ENCODE data around the gene ALAD.
A peak's percentile ranks its signal among the peaks of the same experiment; 100 is the strongest.

ALAD gene

DNA sequence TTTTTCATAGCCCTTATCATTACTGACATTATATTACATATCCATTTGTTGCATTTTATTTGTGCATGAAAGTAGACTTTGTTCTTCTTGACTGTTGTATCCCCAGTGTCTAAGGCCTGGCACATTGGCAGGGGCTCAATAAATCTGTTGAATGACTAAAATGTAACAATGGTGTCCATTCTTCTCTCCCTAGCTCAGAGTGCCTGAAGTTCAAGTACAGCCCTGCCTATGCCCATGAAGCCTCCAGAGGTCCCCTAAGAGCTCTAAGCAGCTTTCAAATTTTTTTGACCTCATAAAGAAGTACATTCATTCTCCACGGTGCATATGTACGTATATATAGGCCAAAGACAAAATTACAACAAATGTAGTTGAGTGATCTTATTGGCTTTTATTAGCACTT is 55.9 kb downstream of the ALAD start:
- H3K4me3 ChIP-seq (replicated peaks in 1 of 2; ENCODE audit: low read depth in 2 of 2, low read length in 2 of 2) = no peak overlapping the region
- TF ChIP-seq, protein P1, sequence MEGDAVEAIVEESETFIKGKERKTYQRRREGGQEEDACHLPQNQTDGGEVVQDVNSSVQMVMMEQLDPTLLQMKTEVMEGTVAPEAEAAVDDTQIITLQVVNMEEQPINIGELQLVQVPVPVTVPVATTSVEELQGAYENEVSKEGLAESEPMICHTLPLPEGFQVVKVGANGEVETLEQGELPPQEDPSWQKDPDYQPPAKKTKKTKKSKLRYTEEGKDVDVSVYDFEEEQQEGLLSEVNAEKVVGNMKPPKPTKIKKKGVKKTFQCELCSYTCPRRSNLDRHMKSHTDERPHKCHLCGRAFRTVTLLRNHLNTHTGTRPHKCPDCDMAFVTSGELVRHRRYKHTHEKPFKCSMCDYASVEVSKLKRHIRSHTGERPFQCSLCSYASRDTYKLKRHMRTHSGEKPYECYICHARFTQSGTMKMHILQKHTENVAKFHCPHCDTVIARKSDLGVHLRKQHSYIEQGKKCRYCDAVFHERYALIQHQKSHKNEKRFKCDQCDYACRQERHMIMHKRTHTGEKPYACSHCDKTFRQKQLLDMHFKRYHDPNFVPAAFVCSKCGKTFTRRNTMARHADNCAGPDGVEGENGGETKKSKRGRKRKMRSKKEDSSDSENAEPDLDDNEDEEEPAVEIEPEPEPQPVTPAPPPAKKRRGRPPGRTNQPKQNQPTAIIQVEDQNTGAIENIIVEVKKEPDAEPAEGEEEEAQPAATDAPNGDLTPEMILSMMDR (IDR thresholded peaks at IDR 0.05; ENCODE audit: low read depth, low read length) = no peak
- DNase-seq (ENCODE audit: low read depth in 2 of 2) = no peak

DNA sequence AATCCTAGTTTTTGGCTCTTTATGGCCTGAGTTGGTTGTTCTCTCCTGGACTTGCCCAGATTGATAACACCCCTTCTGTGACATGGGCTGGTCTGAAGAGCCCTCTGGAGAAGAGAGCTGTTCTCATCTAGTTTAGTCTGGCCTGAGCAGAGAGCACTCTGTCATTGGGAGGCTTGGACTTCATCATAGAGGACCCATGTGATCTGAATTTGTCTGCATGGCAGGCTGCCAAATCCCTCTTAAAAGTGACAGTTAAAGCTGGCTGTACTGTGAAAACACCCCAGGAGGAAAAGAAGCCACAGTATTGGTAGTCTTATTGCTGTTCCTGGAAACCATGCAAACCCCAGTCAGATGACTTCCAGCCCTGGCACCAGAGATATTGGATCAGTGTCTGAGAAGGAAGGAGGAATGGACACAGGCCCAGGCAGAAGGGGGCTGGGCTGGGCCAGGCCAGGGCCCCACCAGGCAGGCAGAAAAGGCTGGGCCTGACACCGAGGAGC is 57.3 kb downstream of the ALAD start:
- H3K4me3 ChIP-seq (replicated peaks in 1 of 2; ENCODE audit: low read depth in 2 of 2, low read length in 2 of 2) = no peak overlapping the region
- TF ChIP-seq, protein P1 (IDR thresholded peaks at IDR 0.05; ENCODE audit: low read depth, low read length) = no peak
- peak; percentile 25 to 94 for DNase-seq (ENCODE audit: low read depth in 2 of 2)

DNA sequence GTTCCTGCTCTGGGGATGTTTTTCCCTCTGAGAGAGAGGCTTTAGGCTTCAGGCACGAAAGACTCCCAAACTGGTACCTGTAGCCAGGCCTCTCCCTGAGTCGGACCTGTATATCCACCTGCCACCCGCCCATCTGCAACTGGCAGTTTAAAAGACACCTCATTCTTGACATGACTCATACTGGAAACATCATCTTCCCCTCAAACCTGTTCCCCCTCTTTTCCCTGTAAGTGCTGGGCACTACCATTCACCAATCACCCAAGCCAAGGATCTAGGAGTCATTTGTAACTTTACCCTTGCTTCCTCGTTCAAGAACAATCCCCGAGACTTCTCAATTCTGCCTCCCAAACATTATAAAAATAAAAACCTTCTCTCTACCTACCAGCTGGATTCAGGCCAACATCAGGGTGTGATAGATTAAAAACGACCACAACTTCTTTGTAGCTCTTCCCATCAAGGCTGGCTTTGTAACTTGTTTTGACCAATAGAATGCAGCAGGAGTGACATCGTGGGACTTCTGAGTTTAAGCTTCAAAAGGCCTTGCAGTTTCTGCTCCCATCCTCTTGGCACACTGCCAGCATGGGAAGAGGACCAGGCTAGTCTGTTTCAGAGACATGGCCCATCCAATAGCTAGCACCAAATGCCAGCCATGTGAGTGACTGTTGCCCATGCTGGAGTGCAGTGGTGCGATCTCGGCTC is 59.2 kb downstream of the ALAD start:
- TF ChIP-seq, protein P1 (IDR thresholded peaks at IDR 0.05; ENCODE audit: low read depth, low read length) = no peak
- H3K4me3 ChIP-seq (replicated peaks in 1 of 2; ENCODE audit: low read depth in 2 of 2, low read length in 2 of 2) = no peak overlapping the region
- DNase-seq (ENCODE audit: low read depth in 2 of 2) = no peak

DNA sequence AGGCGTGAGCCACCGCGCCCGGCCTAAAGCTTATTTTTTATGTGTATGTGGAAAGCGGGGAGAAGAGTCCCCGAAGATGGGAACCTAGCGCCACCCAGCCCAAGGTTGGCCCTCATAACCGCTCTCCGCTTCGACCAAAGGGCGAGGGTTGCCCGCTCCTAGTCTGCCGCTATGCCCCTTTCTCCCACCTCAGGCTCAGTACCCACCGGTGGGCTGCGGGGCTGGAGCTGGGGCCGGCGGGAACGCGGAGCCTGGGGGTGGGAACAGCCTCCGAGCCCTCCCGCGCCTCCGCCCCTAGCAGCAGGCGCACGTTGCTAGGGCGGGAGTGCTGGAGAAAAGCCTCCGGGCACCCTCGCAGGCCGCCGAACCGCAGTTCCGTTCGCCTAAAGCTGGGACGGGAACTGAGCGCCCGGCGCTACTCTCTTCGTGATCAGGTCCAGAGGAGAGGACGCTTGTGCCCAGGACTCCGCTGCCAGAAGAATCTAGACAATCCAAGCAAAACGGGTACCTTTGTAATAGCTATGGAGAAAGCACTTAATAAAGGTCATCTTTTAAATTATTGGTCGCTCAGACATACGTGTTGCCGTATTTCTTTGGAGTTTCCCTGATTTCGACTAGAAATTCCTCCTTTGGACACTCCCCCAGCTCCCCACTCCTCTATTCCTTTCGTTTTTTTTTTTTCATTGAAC is 60.9 kb downstream of the ALAD start, which contains the start of gene WDR31:
Gene WDR31, minus strand, starts transcription at position 265 of the 689 bp plus-strand sequence. CDS start 8,253 bp downstream, outside the sequence.
- DNase-seq (ENCODE audit: low read depth in 2 of 2) = peak; percentile 93 to 95
- H3K4me3 ChIP-seq (replicated peaks in 1 of 2; ENCODE audit: low read depth in 2 of 2, low read length in 2 of 2) = peak within 1 kb of the TSS; percentile 75 to 86
- TF ChIP-seq, protein P1 (IDR thresholded peaks at IDR 0.05; ENCODE audit: low read depth, low read length) = no peak

DNA sequence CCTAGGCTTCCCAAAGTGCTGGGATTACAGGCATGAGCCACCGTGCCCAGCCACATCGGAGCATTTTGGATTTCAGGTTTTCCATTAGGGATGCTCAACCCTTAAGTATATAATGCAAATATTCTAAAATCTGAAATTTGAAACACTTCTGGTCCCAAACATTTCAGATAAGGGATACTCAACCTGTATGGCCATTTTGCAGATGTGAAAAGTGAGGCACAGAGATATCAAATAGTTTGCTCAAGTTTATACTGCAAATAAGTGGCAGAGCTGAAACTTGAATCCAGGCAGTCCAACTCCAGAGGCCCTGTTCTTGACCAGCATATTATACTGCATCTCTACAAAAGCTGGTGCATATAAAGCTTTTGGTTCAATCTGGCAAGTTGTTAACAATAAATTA is 63.4 kb downstream of the ALAD start:
- TF ChIP-seq, protein P1 (IDR thresholded peaks at IDR 0.05; ENCODE audit: low read depth, low read length) = no peak
- DNase-seq (ENCODE audit: low read depth in 2 of 2) = no peak

More for the DNA sequence above, 63.4 kb downstream of the ALAD start:
- H3K4me3 ChIP-seq (replicated peaks in 1 of 2; ENCODE audit: low read depth in 2 of 2, low read length in 2 of 2) = no peak overlapping the region
